OCI-M2 (cell line): Measurements from ENCODE around the gene ACTA1.
"Not testable (repeated sequence)": the region's sequence is repeated elsewhere in the genome, so short reads cannot be mapped to it uniquely, and the experiment has no call there.

Experiments
- DNase-seq: peaks from one replicate; lab custom pipeline; 2025; ENCODE audit not compliant: unreplicated experiment; lab: John Stamatoyannopoulos, UW

Gene ACTA1

DNA sequence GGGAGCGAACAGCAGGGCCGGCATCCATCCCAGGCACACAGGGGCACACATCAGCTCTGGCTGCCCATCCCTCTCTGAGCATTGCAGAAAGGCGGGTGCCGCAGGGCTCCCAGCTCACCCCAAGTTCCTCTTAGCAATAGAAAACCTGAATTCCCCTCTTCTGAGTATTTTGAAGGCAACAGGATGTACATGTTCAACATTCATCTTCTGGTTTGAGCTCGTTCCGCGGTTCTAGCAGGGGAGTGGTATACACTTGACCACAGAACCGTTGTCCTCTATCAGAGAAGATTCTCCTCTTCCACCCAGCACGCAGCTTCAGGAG is 23.6 kb downstream of the ACTA1 start:
- DNase-seq: no peak

- DNase-seq: no peak
Observed at GRCh38 chr1:229409616-229410369, 24.1 kb downstream of the ACTA1 start.

DNA sequence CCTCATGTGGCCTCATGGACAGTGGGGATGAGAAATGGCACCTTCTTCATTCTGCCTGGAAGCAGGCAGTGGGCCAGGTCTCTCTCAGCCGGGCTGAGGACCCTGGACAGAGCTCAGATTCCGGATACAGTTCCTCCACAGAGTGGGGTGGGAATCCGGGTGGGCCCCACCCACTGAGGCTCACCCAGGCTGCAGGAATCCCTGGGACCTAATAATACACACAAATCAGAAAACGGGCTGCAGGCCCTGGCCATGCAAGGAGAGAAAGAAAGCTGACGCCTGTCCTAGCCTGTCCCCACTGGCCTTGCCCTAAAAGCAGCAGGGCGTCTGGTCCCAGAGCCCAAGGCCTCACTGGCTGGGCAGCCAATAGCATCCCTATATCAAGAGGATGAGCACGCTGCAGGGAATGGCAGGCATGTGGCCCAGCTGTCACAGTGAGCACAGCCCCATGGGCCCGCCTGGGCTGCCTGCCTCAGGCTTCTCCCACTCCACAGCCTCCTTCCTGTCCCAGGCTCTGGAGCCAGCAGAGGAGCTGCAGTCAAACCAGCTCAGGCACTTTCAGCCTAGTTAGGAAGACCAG is 25.3 kb downstream of the ACTA1 start:
- DNase-seq: no peak

DNA sequence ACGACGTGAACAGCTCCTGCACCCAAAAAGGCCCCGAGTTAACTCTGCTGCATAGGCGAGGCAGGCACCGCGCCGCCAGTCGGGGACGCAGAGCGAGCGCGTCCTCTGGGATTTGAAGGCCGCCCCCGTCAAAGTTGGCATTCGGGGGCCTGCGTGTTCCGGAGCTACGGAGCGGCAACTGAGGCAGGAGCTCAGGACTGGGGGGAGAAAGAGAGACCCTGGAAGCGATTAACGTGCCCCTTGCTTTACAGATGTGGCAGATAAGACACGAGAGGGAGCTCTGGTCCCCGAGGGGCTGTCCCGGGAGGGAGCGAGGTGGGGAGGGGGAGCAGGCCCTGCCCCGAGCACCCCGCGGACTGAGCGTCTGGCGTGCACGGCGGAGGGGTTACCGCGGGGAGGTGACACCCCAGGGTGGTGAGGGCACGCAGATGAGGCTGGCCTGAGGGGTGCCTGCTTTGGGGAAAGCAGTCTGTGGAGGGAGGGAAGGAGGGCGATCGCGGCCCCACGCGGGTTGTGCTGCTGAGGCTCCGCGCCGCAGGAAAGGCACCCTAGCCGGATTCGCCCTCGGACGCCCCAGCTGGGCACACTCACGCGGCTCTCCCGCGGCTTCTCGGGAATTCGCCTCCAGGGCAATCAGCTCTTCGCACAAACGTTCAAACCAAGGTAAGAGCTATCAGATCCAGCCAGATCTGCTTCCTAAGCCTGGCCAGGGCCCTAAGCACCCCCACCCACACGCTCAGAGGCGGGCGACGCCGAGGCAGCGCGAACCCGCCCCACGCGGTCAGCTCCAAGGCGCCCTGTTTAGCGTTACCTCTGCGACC is 26.5 kb downstream of the ACTA1 start:
- DNase-seq: no peak

DNA sequence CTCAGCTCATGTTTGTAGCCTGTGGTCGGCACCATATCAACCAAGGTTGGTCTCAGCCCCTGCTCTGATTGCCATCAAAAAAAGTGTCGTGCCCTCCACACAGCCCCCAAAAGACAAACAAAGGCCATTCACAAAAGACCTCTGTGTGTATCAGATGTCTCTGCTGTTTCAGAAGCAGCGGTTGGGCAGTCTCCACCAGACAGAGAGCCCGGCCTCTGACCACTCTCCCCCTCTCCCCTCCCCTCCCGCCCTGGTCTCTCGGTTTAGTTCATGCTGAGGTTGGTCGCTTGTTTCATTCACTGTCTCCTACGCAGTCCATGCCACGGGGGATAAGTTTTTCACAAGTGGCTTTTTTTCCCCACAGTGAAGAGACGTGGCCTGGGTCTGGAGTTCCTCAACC is 27.1 kb downstream of the ACTA1 start:
- no peak for DNase-seq

DNA sequence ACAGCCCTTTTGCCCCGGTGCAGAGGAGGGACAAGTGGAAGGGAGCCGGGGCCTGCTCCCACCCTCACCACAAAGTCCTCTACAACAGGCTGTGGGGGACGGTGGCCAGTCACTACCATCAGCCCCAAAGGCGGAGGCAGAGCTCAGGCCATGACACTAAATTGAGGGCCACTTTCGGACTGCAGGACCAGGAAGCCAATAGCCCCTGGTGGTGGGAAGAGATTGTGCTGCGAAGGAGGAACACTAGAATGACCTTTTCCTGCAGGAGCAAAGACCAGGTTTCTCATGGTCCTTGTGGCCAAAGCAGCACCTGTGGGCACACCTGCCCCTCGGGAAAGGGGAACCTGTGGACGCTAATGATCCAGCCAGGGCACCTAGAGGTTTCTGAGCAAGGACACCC is 30.3 kb downstream of the ACTA1 start:
- DNase-seq: no peak

- no peak for DNase-seq
Observed at GRCh38 chr1:229402993-229403392, 30.9 kb downstream of the ACTA1 start.

- DNase-seq: not testable (repeated sequence)
Observed at GRCh38 chr1:229402329-229402728, 31.6 kb downstream of the ACTA1 start.

DNA sequence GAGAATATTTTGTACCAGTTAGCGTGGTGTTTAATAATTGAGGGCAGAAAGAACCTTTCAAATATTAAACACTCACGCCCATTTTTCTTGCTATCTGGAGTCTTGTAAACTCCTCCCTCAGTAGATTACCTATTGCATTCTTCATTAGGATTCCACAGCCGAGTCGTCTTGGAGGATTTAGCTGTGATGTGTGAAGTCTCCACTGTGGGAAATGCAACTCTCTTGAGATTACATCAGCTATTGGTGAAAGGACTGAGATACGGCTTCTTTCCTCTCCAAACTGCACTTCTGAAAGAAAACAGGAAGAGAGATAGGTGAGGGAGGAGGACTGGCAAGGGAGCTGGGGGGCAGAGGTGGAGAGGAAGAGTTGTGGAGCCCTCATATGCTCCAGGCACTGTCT is 36.1 kb downstream of the ACTA1 start:
- DNase-seq: no peak

GRCh38 chr1:229396585-229397206 is 37.2 kb downstream of the ACTA1 start:
- DNase-seq: no peak

GRCh38 chr1:229394517-229394916 is 39.4 kb downstream of the ACTA1 start:
- DNase-seq: not testable (repeated sequence)

DNA sequence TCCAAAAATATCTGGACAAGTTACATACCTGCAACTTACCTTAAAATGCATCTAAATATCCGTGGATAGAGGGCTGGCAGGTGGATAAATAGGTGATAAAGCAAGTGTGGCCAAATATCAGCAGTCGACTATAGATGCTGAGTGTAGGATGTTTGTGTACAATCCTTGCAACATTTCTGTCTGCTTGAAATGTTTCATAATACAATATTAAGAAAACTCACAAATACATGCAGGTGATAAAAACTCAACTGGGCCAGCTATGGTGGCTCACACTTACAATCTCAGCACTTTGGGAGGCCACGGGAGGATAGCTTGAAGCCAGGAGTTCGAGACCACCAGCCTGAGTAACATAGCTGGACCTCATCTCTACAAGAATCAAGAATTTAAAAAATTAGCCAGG is 41.0 kb downstream of the ACTA1 start:
- DNase-seq: no peak

DNA sequence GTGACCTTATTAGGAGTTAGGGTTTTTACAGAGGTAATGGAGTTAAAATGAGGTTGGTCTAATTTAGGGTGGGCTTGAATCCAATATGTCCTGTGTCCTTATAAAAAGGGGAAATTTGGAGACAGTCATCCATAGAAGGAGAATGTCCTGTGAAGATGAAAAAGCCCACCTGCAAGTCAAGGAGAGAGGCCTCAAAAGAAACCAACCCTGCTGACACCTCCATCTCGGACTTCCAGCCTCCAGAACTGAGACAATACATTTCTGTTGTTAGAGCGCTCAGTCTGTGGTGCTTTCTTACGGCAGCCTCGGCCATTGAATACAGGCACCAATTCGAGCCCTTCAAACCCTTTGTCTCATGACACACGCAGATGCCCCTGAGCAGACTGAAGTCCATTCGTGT is 43.8 kb downstream of the ACTA1 start:
- no peak for DNase-seq

GRCh38 chr1:229388897-229389580 is 44.9 kb downstream of the ACTA1 start:
- no peak for DNase-seq

GRCh38 chr1:229385853-229386456 is 47.9 kb downstream of the ACTA1 start:
- no peak for DNase-seq

- DNase-seq: no peak
Observed at GRCh38 chr1:229384822-229385221, 49.1 kb downstream of the ACTA1 start.

DNA sequence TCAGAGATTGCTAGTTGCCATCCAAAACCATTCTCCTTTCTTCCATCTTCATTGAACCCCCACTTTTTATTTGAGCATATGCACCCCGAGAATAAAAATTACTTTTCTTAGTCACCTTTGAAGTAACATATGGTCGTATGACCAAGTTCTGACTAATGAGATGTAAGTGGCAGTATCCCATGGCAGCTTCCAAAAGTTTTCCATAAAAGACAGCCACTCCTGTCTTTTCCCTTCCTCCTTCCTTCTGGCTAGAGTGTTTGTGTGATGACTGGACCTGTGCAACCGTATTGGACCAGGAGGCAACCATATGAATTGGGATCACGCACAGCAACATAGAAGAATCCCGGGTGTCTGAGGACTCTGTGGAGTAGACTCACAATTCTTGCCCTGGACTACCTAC is 49.9 kb downstream of the ACTA1 start:
- no peak for DNase-seq

GRCh38 chr1:229383188-229383587 is 50.7 kb downstream of the ACTA1 start:
- no peak for DNase-seq
